ENCODE measurements around the gene PFDN1. TPM values are rescaled to one million over a fixed set of nuclear protein-coding genes. Genes with fewer than 3 reads are reported as not detected.

Gene PFDN1
- total RNA-seq, 1 donor, result 60.2 TPM

DNA sequence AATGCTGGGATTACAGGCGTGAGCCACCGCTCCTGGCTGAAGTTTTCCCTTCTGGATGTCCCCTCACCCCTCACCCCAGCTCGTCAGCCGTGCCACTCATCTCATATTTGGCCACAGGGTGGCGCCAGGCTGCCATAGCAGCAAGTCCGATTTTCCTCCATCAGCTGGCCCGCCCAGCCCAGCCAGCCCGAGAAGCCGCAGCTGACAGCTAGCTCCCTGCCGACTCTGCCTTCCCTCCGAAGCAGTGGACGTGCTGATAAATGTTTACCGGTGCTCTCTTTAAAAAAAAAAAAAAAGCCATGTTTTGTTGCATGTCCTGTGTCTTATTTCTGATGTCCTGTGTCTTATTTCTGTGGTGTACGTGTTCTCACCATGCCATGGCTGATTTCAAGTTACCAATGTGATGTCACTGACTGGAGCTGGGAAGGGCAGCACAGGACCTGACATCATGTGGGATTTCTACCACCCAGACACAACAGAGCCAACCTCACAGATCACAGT, 58.3 kb downstream of the PFDN1 start:
- no peak overlapping the region for H3K4me3 ChIP-seq (ENCODE audit: low read depth, low read length)
- TF ChIP-seq, protein P1, sequence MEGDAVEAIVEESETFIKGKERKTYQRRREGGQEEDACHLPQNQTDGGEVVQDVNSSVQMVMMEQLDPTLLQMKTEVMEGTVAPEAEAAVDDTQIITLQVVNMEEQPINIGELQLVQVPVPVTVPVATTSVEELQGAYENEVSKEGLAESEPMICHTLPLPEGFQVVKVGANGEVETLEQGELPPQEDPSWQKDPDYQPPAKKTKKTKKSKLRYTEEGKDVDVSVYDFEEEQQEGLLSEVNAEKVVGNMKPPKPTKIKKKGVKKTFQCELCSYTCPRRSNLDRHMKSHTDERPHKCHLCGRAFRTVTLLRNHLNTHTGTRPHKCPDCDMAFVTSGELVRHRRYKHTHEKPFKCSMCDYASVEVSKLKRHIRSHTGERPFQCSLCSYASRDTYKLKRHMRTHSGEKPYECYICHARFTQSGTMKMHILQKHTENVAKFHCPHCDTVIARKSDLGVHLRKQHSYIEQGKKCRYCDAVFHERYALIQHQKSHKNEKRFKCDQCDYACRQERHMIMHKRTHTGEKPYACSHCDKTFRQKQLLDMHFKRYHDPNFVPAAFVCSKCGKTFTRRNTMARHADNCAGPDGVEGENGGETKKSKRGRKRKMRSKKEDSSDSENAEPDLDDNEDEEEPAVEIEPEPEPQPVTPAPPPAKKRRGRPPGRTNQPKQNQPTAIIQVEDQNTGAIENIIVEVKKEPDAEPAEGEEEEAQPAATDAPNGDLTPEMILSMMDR (IDR thresholded peaks at IDR 0.05; ENCODE audit: insufficient read depth, low read length), result peak; percentile 79
- DNase-seq (ENCODE audit: low read depth), result peak; percentile 87

DNA sequence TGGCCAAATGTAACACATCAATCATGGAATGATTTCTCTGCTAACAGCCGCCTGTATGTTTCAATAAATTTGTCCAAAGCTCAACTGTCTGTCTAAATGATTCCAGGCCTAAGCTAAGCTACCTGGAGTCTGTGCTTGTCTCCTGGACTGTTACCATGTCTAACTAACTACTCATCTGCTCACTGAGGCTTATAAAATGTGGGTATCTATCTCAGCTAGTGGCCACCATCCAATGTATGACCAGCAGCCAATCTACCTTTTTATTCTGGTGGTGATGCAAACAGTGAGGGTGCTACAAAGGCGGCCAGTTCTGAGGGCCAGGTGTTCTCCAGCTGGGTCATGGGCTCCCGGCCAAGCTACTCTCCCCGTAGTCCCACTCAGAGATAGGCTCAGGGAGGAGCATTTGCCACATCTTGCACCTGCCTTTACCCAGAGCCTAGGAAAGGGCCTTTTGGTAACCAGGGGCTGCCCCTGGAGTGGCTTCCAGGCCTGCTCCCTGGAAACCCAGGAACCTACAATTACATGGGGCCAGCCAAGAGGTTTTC, 59.1 kb downstream of the PFDN1 start:
- no peak for DNase-seq (ENCODE audit: low read depth)
- no peak overlapping the region for H3K4me3 ChIP-seq (ENCODE audit: low read depth, low read length)
- TF ChIP-seq, protein P1 (IDR thresholded peaks at IDR 0.05; ENCODE audit: insufficient read depth, low read length), result no peak

DNA sequence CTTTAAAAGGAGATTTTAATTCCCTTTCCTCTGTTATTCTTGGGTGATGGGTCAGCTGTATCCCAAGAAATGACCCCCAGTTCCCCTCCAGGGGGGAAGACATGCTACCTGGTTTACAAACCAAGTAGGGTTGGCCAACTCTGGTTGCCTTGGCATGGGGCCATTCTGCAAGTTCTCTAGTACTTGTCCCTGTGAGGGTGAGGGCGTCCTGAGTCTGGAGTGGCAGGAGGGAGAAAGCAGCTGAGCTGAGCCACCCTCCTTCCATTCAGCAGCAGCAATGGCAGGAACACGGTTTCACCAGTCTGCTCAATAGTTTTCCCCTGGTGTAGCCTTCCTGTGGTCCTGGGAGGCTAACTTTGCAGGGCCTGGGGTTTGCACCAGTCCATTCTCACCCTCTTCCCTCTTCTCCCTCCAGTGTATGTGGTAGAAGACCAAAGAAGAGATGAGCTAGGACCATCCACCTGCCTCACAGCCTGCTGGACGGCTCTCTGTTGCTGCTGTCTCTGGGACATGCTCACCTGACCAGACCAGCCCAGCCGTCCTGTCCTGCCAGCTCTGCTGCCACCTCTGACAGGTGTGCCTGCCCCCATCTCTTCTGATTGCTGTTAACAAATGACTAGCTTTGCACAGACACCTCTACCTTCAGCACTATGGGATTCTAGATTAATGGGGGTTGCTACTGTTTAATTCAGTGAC, 59.9 kb downstream of the PFDN1 start:
- TF ChIP-seq, protein P1 (IDR thresholded peaks at IDR 0.05; ENCODE audit: insufficient read depth, low read length), result no peak

DNA sequence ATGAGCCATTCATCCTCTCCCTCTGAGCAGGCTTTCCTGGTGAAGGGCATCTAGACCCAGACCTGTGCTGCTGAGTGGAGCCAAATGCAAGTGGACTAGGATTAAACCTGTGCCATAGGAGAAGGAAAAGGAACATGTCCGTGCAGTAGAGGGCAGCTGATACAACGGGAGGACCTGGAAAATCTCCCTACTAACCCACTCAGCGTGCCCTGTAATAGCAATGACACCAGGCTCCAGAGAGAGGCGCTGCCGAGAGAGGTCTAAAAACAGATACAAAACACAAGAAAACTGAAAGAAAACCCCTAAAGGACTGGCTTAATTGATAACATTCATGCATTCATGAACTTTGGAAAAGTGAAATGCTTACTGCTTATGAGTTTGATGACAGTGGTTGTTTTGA, 60.8 kb downstream of the PFDN1 start:
- TF ChIP-seq, protein P1 (IDR thresholded peaks at IDR 0.05; ENCODE audit: insufficient read depth, low read length), result no peak
- H3K4me3 ChIP-seq (ENCODE audit: low read depth, low read length), result no peak overlapping the region
- DNase-seq (ENCODE audit: low read depth), result no peak

More for the DNA sequence above, 59.9 kb downstream of the PFDN1 start:
- H3K4me3 ChIP-seq (ENCODE audit: low read depth, low read length), result no peak overlapping the region
- no peak for DNase-seq (ENCODE audit: low read depth)

DNA sequence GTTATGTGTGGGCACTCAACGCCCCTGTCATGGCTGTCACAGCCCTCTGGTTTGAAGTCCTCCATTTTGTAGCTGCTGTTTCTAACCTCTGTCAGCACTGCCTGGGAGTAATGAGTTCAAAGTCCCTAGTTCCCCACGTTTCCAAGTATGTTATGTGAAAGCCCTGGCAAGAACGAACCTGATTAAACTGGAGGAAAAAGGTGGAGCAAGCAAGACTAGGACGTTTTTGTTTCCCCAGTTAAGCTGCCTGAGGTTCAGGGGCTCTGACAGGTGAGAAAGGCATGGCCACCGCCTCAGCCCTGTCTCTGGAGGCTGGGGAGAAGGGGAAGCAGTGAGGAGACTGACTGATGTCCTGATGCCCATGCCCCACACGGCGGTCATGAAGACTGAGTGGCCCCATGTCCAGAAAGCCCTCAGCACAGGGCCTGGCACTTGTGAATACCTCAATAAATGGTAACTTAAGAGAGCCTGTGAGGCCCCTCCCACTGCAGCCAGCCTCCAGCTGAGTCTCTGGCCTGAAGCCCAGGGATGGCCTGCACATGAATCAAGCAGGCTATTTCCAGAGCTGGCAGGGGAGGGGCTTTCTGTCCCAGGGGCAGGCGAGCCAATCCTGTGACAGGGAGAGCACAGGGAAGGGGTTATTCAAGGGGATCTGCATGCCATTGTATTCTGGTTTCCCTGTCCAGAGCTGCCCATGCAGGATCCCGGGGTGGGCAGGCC, 61.8 kb downstream of the PFDN1 start:
- H3K4me3 ChIP-seq (ENCODE audit: low read depth, low read length), result no peak overlapping the region
- peak; percentile 90 for DNase-seq (ENCODE audit: low read depth)
- TF ChIP-seq, protein P1 (IDR thresholded peaks at IDR 0.05; ENCODE audit: insufficient read depth, low read length), result no peak

DNA sequence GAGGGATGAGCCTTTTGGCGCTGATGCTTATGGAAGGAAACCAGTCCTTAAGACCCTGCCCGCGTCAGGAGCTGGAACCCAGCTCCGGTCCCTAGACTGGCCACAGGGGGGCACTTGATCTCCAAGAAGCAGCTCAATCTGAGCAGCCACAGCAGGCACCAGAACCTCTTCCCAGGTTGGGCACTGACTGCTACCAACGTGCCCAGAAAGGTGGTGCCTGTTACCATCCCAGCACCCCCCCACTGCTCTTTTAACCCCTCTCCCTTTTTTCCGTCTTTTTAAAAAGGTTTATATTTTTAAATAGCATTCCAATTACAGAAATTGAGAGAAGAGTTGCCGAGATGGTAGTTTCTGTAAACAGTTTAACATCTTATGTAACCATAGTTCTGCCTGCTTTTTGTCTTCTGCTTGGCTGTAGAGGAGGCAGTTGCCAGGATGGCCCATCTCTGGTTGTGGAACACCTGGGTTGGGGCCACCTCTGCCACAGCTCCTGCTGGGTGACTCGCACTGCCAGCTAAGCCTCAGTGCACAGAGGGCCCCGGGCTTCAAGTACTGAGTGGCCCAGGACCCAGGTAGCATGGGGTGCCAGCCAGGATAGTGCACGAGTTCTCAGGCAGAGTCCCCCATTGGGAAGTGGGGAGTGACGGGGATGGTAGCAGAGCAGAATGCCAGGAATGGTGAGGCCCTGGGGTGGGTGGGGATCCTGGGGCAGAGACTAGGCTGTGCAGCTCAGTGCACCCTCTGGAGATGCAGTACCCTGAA, 62.8 kb downstream of the PFDN1 start:
- TF ChIP-seq, protein P1 (IDR thresholded peaks at IDR 0.05; ENCODE audit: insufficient read depth, low read length), result peak; percentile 75
- DNase-seq (ENCODE audit: low read depth), result peak; percentile 64
- H3K4me3 ChIP-seq (ENCODE audit: low read depth, low read length), result no peak overlapping the region

Measured in fibroblast of the aortic adventitia (primary cell).